Fibroblast of pulmonary artery (primary cell): ENCODE data around the gene MSANTD3.
A peak's percentile ranks its signal among the peaks of the same experiment; 100 is the strongest.

Source experiments
- DNase-seq: peaks from one replicate; pipeline ENCODE4 v3.0.0-alpha.2; 2010; ENCODE audit warnings: low read depth
- H3K4me3 ChIP-seq: replicated peaks from 2 replicates; pipeline ENCODE4 v1.5.1; 2011; ENCODE audit warnings: low read depth, mild to moderate bottlenecking, control low read depth, low read length, moderate library complexity
- TF ChIP-seq, protein P1 (sequence below): IDR thresholded peaks from 2 replicates; pipeline ENCODE4 v1.5.1; 2011; ENCODE audit warnings: mild to moderate bottlenecking, control low read depth, low read length, inconsistent platforms; ENCODE audit errors: missing control alignments

The MSANTD3 gene

DNA sequence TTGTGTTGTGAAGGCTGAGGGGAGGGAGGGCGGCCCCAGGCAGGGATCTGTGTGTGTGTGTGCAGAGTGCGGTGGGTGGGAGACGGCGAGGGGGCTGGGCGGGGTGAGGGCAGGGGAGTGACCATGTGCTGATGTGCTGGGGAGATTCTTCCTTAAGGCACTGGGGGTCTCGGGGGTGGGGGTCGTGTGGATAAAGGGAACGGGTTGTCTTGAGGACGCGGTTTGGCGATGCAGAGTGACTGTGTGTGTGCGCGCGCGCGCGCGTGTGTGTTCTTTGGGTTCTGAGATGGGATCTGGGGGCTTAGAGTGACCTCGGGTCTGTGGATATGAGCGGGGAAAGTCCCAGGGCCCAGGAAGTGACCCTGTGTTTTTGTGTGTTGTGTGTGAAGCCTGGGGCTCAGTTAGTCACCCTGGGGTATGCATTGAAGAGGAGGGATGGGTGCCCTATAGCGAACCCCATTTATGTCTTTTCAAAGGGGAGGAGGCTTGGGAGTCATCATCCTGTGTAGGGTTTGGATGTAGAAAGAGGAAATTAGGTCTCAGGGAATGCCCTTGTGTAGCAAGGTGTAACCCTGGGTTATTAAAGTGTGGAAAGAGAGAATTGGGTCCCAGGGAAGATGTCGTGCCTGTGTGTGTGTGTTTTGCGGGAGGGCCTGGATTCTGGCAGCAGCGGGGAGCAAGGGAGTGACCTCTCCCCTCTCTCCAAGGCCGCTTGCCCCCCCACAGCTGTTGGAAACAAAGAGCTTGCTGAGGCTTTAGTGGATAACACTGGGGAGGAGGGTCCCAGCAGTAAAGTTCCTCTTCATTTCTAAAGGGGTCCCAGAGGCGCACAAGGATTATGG, 47.4 kb downstream of the MSANTD3 start:
- H3K4me3 ChIP-seq, result peak overlapping the region; percentile 63
- no peak for DNase-seq
- TF ChIP-seq, protein P1, sequence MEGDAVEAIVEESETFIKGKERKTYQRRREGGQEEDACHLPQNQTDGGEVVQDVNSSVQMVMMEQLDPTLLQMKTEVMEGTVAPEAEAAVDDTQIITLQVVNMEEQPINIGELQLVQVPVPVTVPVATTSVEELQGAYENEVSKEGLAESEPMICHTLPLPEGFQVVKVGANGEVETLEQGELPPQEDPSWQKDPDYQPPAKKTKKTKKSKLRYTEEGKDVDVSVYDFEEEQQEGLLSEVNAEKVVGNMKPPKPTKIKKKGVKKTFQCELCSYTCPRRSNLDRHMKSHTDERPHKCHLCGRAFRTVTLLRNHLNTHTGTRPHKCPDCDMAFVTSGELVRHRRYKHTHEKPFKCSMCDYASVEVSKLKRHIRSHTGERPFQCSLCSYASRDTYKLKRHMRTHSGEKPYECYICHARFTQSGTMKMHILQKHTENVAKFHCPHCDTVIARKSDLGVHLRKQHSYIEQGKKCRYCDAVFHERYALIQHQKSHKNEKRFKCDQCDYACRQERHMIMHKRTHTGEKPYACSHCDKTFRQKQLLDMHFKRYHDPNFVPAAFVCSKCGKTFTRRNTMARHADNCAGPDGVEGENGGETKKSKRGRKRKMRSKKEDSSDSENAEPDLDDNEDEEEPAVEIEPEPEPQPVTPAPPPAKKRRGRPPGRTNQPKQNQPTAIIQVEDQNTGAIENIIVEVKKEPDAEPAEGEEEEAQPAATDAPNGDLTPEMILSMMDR, result no peak

DNA sequence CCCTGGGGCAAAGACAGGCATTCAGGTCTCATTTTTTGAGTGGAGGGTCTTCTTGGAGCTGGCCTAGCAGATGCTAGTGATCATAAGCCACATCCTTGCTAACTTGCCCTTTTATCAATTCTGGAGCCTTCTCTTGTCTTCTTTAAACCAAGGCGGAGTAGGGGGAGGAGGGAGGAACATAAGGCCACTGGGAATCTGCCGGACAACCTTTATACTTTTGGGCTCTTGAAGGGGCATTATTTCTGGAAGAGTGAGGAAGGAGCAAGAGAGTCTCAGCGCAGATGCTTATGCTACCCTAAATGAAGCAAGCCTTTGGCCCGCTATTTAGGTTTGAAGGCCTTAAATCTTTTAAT, 48.0 kb downstream of the MSANTD3 start:
- DNase-seq, result no peak
- no peak overlapping the region for H3K4me3 ChIP-seq
- TF ChIP-seq, protein P1, result no peak

DNA sequence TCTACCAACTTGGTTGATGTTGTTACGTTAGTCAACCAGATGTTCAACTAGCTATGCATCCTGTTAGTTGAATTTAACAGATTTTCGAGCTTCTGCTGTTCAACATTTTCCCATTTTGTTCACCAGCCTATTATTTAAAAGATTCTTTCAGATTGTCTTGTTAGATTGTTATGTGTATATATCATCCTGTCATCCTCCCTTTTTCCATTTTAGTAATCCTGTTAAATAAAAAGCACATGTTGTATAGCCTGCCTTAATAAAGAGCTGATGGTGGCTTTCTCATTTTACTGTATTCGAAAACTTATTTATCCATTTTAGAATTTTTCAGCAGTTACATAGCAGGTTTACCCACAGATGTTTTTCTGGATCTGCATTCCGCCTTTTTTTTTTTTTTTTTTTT, 50.3 kb downstream of the MSANTD3 start:
- no peak overlapping the region for H3K4me3 ChIP-seq
- DNase-seq, result no peak
- TF ChIP-seq, protein P1, result no peak

DNA sequence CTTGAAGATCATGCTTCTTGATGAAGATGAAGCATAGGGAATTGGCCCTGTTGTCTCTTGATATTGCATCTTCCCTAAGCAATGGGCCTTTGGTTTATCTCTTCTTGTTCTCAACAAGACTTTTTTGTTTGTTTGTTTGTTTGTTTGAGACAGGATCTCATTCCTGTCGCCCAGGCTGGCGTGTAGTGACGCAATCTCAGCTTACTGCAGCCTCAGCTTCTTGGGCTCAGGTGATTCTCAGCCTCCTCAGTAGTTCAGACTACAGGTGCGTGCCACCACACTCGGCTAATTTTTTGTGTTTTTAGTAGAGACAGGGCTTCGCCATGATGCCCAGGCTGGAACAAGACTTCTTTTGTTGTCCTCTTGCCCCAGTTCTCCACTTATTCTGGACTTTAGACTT, 51.2 kb downstream of the MSANTD3 start:
- TF ChIP-seq, protein P1, result no peak
- no peak for DNase-seq
- no peak overlapping the region for H3K4me3 ChIP-seq

DNA sequence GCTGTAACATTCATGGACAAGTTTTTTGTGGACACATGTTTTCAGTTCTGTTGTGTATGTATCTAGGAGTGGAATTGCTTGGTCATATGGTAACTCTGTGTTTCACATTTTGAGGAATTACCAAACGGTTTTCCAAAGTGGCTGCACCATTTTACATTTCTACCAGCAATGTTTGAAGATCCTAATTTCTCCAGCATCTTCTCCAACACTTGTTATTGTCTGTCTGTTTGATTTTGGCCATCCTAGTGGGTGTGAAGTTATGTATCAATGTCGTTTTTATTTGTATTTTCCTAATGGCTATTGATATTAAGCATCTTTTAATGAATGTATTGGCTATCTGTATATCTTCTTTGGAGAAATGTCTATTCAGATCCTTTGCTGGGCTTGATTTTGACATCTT, 52.9 kb downstream of the MSANTD3 start:
- TF ChIP-seq, protein P1, result no peak
- no peak overlapping the region for H3K4me3 ChIP-seq
- no peak for DNase-seq

DNA sequence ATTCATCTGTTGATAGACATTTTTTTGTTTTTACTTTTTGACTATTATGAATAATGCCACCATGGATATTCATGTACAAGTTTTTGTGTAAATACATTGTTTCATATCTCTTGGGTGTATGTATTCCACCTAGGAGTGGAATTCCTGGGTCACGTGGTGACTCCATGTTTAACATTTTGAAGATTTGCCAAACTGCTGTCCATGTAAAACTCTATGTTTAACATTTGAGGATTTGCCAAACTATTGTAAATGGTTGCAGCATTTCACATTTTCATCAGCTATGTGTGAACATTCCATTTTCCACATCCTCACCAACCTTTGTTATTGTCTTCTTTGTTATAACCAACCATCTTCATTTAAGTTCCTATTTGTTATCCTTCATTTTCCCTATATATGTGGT, 58.3 kb downstream of the MSANTD3 start:
- TF ChIP-seq, protein P1, result no peak
- peak; percentile 7 for DNase-seq
- H3K4me3 ChIP-seq, result no peak overlapping the region
